Erythroblast (primary cell): Measurements from ENCODE around the gene KCNQ5.

Source experiments
- GATA1 ChIP-seq: IDR thresholded peaks from 2 replicates; pipeline ENCODE4 v1.6.1; 2011; ENCODE audit warnings: low read depth, mild to moderate bottlenecking, control low read depth, low read length, moderate library complexity
- POLR2A ChIP-seq: IDR thresholded peaks from 2 replicates; pipeline ENCODE4 v1.6.1; 2011; ENCODE audit warnings: mild to moderate bottlenecking, low read length

GRCh38 chr6:73045609-73046008 lies 423.7 kb downstream of the KCNQ5 start:
- TF ChIP-seq POLR2A, result no peak
- TF ChIP-seq GATA1, result no peak
